Karpas-422 (cell line): ENCODE measurements around the gene SSR2. TPM values are rescaled to one million over a fixed set of nuclear protein-coding genes. Genes with fewer than 3 reads are reported as not detected.
A peak's percentile ranks its signal among the peaks of the same experiment; 100 is the strongest.

Experiments used
- DNase-seq: peaks from one replicate; pipeline ENCODE4 v3.0.0-alpha.2; 2015
- H2AFZ ChIP-seq: fragments of 200-600 bp; sonication (generic); 2 replicates; pipeline ENCODE4 v1.6.1; 2014; ENCODE audit warnings: antibody characterized with exemption, low read length, mixed read lengths
- H3K27ac ChIP-seq: fragments of 200-600 bp; sonication (generic); 2 replicates; pipeline ENCODE4 v1.5.1; 2014; ENCODE audit warnings: mild to moderate bottlenecking, low read length, moderate library complexity
- H3K27me3 ChIP-seq: fragments of 200-600 bp; sonication (generic); 2 replicates; pipeline ENCODE4 v1.6.1; 2014; ENCODE audit warnings: low read length, mixed read lengths
- H3K36me3 ChIP-seq: fragments of 200-600 bp; sonication (generic); 2 replicates; pipeline ENCODE4 v1.6.1; 2014; ENCODE audit warnings: low read length, mixed read lengths; ENCODE audit not compliant: insufficient read depth
- H3K4me1 ChIP-seq: fragments of 200-600 bp; sonication (generic); 2 replicates; pipeline ENCODE4 v1.6.1; 2014; ENCODE audit warnings: mild to moderate bottlenecking, low read length, mixed read lengths
- H3K4me2 ChIP-seq: fragments of 200-600 bp; sonication (generic); 2 replicates; pipeline ENCODE4 v1.6.1; 2014; ENCODE audit warnings: low read length, low read depth, mild to moderate bottlenecking; ENCODE audit not compliant: poor library complexity, severe bottlenecking
- H3K4me3 ChIP-seq: fragments of 200-600 bp; sonication (generic); 2 replicates; pipeline ENCODE4 v1.5.1; 2014; ENCODE audit warnings: mild to moderate bottlenecking, antibody characterized with exemption, low read length, mixed read lengths
- H3K79me2 ChIP-seq: fragments of 200-600 bp; sonication (generic); 2 replicates; pipeline ENCODE4 v1.6.1; 2014; ENCODE audit warnings: mild to moderate bottlenecking, low read length, mixed read lengths
- H3K9ac ChIP-seq: fragments of 200-600 bp; sonication (generic); 2 replicates; pipeline ENCODE4 v1.6.0; 2014; ENCODE audit warnings: low read length
- H3K9me2 ChIP-seq: fragments of 200-600 bp; sonication (generic), shearing (Covaris generic); replicated peaks from 2 replicates; pipeline ENCODE4 v1.6.0; 2014; ENCODE audit warnings: mild to moderate bottlenecking, low read length, moderate library complexity; ENCODE audit not compliant: insufficient read depth
- H3K9me3 ChIP-seq: fragments of 300-700, 200-600 bp; sonication (generic); 2 replicates; pipeline ENCODE4 v1.6.1; 2014; ENCODE audit warnings: low read length, mixed read lengths
- H4K20me1 ChIP-seq: fragments of 200-600 bp; sonication (generic); 2 replicates; pipeline ENCODE4 v1.6.1; 2014; ENCODE audit warnings: mild to moderate bottlenecking, antibody characterized with exemption, low read length, low read depth; ENCODE audit not compliant: insufficient read depth
- total RNA-seq: library from RNA; depleted of rRNA; stranded (reverse); fragments of >200 nt; shearing (Covaris generic); gene quantifications from 2 replicates; pipeline ENCODE4 v1.2.3, GENCODE V29; 2014; ENCODE audit warnings: low replicate concordance

Gene SSR2
- total RNA-seq, 1 experiment from 2014 or later, result 205 TPM

- H4K20me1 ChIP-seq, result peaks cover 51% of the 10 kb centered on the region
- peak; percentile 84 for DNase-seq
Observed at GRCh38 chr1:155976062-155976912, 44.5 kb downstream of the SSR2 start.

DNA sequence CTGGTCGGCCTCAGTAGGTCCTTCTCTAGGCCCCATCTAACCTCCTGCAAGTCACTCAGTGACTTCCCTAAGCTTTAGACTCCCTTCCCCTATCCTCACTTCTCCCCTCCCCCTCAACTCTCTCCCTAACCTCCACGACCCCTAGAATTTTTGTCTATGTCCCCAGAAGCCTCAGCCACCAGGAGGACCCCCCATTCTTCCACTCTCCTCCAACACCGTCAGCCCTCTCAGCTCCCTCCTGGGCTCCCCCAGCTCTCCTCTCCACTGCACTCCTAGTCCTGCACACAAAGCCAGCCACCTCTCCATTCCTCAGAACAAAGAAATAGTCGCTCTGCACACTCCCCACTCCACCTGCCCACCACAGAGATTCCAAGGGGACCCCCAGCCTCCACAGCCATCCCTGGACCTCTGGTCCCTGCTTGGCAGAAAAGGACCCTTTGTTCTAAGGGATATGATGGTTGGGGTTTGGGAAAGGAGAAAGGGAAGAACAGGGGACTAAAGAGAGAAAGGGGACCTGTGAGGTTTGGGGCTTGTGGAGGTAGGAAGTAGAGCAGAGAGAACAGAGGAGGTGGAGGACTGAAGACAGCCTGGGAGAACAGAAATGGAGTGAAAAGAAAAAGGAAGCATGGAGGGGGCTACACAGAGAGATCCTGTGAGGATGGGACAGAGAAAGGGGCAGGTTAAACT lies 45.2 kb downstream of the SSR2 start:
- Histone ChIP-seq H3K36me3 (peaks cover 12% of the 10 kb centered on the region), H4K20me1 (peaks cover 51% of the 10 kb centered on the region), H3K4me2 (peak overlapping the region; percentile 89), H3K27me3 (no peaks in the 10 kb centered on the region), H3K9ac (peak overlapping the region; percentile 97), H3K4me1 (peaks cover 85% of the 10 kb centered on the region), H3K4me3 (peak overlapping the region; percentile 91), H3K79me2 (peaks cover 97% of the 10 kb centered on the region), H2AFZ (no peak overlapping the region), H3K9me2 (no peaks in the 10 kb centered on the region), H3K9me3 (no peaks in the 10 kb centered on the region), H3K27ac (peak overlapping the region; percentile 96)
- DNase-seq, result no peak

More at GRCh38 chr1:155976062-155976912, 44.5 kb downstream of the SSR2 start:
- Histone ChIP-seq H3K4me1 (peaks cover 85% of the 10 kb centered on the region), H3K36me3 (peaks cover 12% of the 10 kb centered on the region), H3K9me3 (no peaks in the 10 kb centered on the region), H3K4me3 (peak overlapping the region; percentile 91), H2AFZ (no peak overlapping the region), H3K79me2 (peaks cover 94% of the 10 kb centered on the region), H3K27me3 (no peaks in the 10 kb centered on the region), H3K9me2 (no peaks in the 10 kb centered on the region), H3K27ac (peak overlapping the region; percentile 96), H3K4me2 (peak overlapping the region; percentile 89), H3K9ac (peak overlapping the region; percentile 97)

DNA sequence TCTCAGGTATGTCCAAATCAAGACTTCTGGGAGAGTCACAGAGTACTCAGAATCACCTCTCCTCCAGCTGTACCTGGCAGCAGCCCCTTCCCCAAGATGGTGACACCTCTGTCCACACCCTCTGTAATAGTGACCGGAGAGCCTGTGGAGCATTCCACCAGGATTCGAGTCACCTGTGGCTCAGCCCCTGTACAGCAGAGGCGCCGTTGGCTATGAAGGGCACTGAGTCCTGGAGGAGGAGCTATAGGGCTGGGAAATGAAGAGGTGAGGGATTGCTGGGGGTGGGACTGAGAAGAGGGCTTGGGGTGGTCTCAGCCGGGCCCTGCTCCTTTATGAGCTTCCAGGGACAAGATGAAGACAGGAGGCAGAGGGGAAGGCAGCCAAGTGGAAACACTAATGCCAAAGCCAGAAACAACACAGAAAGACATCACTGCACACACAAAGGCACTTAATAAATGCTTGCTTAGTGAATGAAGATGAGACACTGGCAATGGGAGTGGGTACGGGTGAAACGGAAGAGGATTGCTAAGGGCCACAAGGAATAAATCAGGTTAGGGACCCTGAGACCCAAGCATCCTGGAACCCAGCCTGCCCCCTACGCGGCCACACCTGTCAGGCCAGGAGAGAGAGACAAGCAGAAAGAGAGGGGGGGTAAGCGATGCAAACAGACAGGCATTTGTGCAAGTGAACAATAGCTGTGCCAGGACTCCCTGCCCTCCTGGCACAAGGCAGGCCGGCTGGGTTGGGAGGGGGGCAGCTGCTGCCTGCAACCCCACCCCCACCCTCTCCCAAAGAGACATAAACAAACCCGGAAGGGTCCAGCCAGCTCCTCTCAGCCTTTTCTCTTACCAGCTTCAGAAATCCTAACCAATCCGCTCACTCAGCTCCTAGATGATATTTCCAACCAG lies 46.3 kb downstream of the SSR2 start:
- no peaks in the 10 kb centered on the region for H3K9me2 ChIP-seq
- peak overlapping the region; percentile 97 for H3K9ac ChIP-seq

GRCh38 chr1:155973723-155974122 lies 47.0 kb downstream of the SSR2 start:
- peak overlapping the region; percentile 89 for H3K4me2 ChIP-seq
- H2AFZ ChIP-seq, result no peak overlapping the region
- H3K27ac ChIP-seq, result peak overlapping the region; percentile 96; the same call in 1 of the 2 replicates
- H3K9me3 ChIP-seq, result no peaks in the 10 kb centered on the region
- H3K4me3 ChIP-seq, result no peak overlapping the region
- no peak for DNase-seq
- H3K27me3 ChIP-seq, result no peaks in the 10 kb centered on the region
- H3K4me1 ChIP-seq, result peaks cover 76% of the 10 kb centered on the region
- no peak overlapping the region for H3K9ac ChIP-seq
- H4K20me1 ChIP-seq, result peaks cover 67% of the 10 kb centered on the region
- peaks cover 25% of the 10 kb centered on the region for H3K36me3 ChIP-seq
- H3K79me2 ChIP-seq, result peaks cover 97% of the 10 kb centered on the region
- H3K9me2 ChIP-seq, result no peaks in the 10 kb centered on the region

More for the DNA sequence above, 46.3 kb downstream of the SSR2 start:
- Histone ChIP-seq H3K4me1 (peaks cover 81% of the 10 kb centered on the region), H4K20me1 (peaks cover 61% of the 10 kb centered on the region), H3K36me3 (peaks cover 21% of the 10 kb centered on the region), H3K4me3 (peak overlapping the region; percentile 91; the same call in 1 of the 2 replicates), H3K4me2 (peak overlapping the region; percentile 89), H3K27ac (peak overlapping the region; percentile 96), H3K9me3 (no peaks in the 10 kb centered on the region), H3K27me3 (no peaks in the 10 kb centered on the region), H3K79me2 (peaks cover 97% of the 10 kb centered on the region), H2AFZ (no peak overlapping the region)
- DNase-seq, result no peak

DNA sequence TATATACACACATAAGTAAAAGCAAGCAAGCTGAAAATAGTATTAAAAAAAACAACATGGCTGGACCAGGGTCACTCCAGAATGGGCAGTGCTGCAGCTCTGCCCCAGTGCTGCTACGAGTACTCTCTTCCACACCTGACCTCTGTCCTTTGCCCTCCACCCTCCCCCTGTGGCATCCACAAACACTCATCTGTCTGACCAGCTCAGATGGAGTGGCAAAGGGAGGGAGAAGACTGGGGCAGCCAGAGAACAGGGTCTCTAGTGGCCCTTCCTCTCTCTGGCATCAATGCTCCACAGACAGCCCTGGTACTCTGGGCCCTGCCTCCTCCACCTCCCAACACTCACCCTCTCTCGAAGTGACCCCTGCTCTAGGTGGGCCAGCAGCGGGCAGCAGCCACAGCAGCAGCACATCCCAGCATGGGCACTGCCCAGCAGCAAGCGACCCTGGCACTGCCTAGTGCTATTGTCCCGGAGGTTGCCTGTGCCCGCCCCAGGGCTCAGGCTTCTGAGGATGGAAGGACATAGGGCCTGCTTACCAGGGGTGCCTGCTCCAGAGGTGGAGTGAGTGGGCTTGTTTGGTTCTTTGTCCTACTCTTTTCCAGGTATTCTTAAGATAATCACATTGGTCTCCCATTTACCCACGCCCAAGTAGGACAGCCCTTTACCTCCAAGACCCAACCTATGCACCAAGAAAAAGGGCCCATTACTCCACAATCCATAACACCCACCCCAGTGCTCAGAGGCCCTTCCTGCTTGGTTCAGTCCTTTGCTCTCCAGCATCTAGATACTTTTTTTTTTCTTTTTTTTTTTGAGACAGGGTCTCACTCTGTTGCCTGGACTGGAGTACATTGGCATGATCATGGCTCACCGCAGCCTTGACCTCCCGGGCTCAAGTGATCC lies 48.6 kb downstream of the SSR2 start:
- H3K36me3 ChIP-seq, result peaks cover 34% of the 10 kb centered on the region
- peak overlapping the region; percentile 26 for H3K9ac ChIP-seq

GRCh38 chr1:155970531-155971167 lies 50.1 kb downstream of the SSR2 start:
- Histone ChIP-seq H3K27me3 (no peaks in the 10 kb centered on the region), H3K9me3 (no peaks in the 10 kb centered on the region), H2AFZ (no peak overlapping the region), H3K9ac (peak overlapping the region; percentile 45), H3K4me2 (peak overlapping the region; percentile 2), H3K79me2 (peaks cover 82% of the 10 kb centered on the region), H3K9me2 (no peaks in the 10 kb centered on the region), H3K27ac (peak overlapping the region; percentile 73), H3K4me3 (no peak overlapping the region), H3K36me3 (peaks cover 40% of the 10 kb centered on the region; the same call in 1 of the 2 replicates), H4K20me1 (peaks cover 62% of the 10 kb centered on the region), H3K4me1 (peaks cover 59% of the 10 kb centered on the region)
- DNase-seq, result peak; percentile 77

More for the DNA sequence above, 48.6 kb downstream of the SSR2 start:
- no peaks in the 10 kb centered on the region for H3K27me3 ChIP-seq
- H2AFZ ChIP-seq, result no peak overlapping the region
- peaks cover 77% of the 10 kb centered on the region for H4K20me1 ChIP-seq
- peaks cover 96% of the 10 kb centered on the region for H3K79me2 ChIP-seq
- no peaks in the 10 kb centered on the region for H3K9me2 ChIP-seq
- peak overlapping the region; percentile 16 for H3K4me2 ChIP-seq
- peak overlapping the region; percentile 73 for H3K27ac ChIP-seq
- H3K4me3 ChIP-seq, result no peak overlapping the region
- H3K4me1 ChIP-seq, result peaks cover 74% of the 10 kb centered on the region
- no peaks in the 10 kb centered on the region for H3K9me3 ChIP-seq
- DNase-seq, result no peak

- Histone ChIP-seq H3K4me3 (no peak overlapping the region), H3K27me3 (no peaks in the 10 kb centered on the region), H3K4me1 (peaks cover 52% of the 10 kb centered on the region), H3K9me3 (no peaks in the 10 kb centered on the region), H3K9me2 (no peaks in the 10 kb centered on the region), H3K4me2 (no peak overlapping the region), H3K9ac (no peak overlapping the region; the same call in 1 of the 2 replicates), H3K27ac (no peak overlapping the region), H2AFZ (no peak overlapping the region), H3K79me2 (peaks cover 77% of the 10 kb centered on the region), H3K36me3 (peaks cover 40% of the 10 kb centered on the region; the same call in 1 of the 2 replicates), H4K20me1 (peaks cover 56% of the 10 kb centered on the region)
- no peak for DNase-seq
Observed at GRCh38 chr1:155969377-155969791, 51.4 kb downstream of the SSR2 start.
